Activated CD8-positive, alpha-beta memory T cell treated with anti-CD3 and anti-CD28 coated beads for 36 hours (primary cell): Measurements from ENCODE around the gene B4GALT1. TPM values are rescaled to one million over a fixed set of nuclear protein-coding genes. Genes with fewer than 3 reads are reported as not detected.

Source experiments
- CTCF ChIA-PET: fragments of 350-600 bp; sonication (Branson Sonifier 250); formaldehyde crosslinking; loops from one replicate; lab custom pipeline; 2021; ENCODE audit warnings: antibody characterized with exemption; lab: Charles Lee
- POLR2A ChIA-PET: fragments of 350-600 bp; sonication (Branson Sonifier 250); formaldehyde crosslinking; loops from one replicate; lab custom pipeline; 2021; ENCODE audit warnings: antibody characterized with exemption; lab: Charles Lee
- total RNA-seq, 2 experiments: library from RNA; stranded (reverse); gene quantifications; one replicate each; pipeline ENCODE4 v1.2.3, GENCODE V29; 2021

The B4GALT1 gene
- total RNA-seq, 2 experiments from 2014 or later = 38.3 to 38.6 TPM

GRCh38 chr9:33114746-33115145 is 52.4 kb downstream of the B4GALT1 start:
- ChIA-PET POLR2A (no interaction called here), CTCF (no interaction called here)

GRCh38 chr9:33113799-33114547 is 53.2 kb downstream of the B4GALT1 start:
- CTCF ChIA-PET = no interaction called here
- POLR2A ChIA-PET = no interaction called here

GRCh38 chr9:33112094-33112493 is 55.0 kb downstream of the B4GALT1 start:
- CTCF ChIA-PET = no interaction called here
- POLR2A ChIA-PET = no interaction called here

- CTCF ChIA-PET = no interaction called here
- POLR2A ChIA-PET = no interaction called here
Measured at GRCh38 chr9:33111631-33112030, 55.5 kb downstream of the B4GALT1 start.

- CTCF ChIA-PET = no interaction called here
- POLR2A ChIA-PET = no interaction called here
Measured at GRCh38 chr9:33110686-33111085, 56.5 kb downstream of the B4GALT1 start.

DNA sequence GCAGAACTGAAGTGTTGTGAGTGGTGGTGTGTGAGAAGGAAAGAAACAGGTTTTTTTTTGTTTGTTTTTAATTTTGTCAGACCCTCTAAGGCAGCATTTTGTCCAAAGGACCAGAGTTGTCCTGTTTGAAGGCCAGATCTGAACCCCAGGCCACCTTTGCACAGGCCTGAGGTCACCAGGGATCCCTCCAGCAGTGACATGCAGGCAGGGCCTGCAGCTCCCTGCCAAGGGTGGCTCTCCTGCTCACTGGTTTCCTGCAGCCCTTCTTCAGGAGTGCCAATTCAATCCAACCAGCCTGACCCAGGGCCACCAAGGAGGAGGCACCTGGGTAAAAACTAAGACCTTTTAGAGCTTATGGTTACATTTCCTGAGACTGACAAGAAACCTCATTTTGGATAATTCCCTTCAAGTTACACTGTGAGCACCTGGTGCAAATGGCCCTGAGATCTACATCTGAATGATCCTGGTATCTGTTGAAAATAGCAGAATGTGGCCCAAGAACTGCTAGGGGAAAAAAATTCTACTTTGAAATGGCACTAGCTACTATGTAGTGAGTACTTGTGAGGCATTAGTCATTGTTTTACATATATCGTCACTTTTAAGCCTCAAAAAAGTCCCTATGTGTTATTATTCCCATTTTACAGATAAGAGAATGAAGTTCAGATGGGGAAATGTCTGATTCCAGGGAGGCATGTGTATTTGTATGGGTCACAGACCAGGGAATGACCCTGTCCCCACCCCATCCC is 57.1 kb downstream of the B4GALT1 start:
- ChIA-PET POLR2A (no interaction called here), CTCF (no interaction called here)

- POLR2A ChIA-PET = no interaction called here
- CTCF ChIA-PET = interaction anchor here (0.6 kb wide), 1 partner anchor 87 kb away, joined by 3 read pairs; no protein-coding TSS in a partner anchor
Measured at GRCh38 chr9:33109097-33109496, 58.0 kb downstream of the B4GALT1 start.

DNA sequence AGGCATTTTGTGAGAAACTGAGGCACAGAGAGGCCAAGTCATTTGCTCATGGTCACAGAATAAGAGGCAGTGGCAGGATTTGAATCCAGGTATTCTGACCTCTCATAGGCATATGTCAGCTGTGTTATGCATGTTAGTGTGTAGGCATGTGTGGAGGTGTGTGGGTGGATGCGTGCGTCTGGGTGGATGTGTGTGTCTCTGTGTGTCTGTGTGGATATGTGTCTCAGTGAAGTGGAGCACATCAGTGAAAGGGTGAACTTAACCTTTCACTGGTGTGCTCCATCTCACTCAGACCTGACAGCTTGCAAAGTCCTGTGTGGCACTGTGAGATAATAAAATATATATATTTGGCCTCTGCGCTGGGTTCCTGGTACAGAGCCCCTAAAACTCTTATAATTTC is 58.7 kb downstream of the B4GALT1 start:
- POLR2A ChIA-PET = no interaction called here
- CTCF ChIA-PET = interaction anchor here (0.6 kb wide), 1 partner anchor 87 kb away, joined by 3 read pairs; no protein-coding TSS in a partner anchor

DNA sequence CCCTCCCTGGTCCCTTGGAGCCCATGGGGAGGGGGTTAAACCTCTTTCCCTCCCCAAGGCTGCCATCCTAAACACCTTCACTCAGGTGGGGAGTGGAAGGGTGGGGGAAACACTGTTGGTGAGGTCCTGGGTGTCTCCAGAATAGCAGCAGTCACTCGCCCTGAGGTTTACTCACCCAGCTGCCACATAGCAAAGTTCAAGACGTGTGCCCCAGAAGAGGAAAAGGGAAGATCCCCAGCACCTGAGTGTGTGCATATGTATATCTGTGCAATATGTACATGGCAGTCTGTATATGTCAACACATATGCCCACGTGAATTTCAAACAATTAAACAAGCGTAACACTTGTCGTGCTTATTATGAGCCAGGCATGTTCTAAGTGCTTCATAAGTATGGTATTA is 59.4 kb downstream of the B4GALT1 start:
- CTCF ChIA-PET = no interaction called here
- POLR2A ChIA-PET = no interaction called here

DNA sequence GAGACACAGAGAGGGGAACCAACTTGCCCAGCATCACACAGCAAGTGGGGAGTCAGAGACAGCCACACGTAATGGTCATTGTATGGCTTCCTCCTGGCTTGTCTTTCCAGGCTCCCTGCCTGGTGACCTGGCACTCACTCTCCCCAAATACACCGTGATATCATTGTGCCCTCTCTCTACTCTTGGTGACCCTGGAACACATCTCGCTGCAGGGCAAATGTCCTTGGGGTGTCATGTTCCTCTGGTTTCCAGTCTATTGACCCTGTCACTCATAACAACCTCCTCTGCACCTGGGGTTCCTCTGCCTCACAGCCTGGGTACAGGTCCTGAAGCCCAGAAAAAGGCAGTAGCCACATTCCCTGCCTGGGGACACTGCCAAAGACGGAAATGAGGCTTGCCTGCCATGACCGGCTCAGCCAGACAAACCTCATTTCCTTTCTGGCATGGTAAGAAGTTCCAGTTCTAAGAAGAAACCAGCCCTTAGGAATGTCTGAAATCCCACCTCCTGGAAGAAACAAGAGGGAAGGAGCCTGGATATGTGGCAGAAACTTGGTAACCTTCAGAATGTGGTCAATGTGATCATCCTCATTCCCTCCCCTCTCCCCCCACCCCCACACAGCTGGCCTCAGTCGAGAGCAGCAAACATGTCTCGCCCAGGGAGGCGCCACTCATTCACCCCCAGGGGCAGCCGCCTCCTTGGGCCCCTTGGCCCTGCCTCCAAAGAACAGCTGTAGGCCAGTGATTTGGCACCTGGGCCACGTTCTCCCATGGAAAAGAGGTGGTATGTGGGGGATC is 60.1 kb downstream of the B4GALT1 start:
- ChIA-PET POLR2A (no interaction called here), CTCF (interaction anchor here (0.6 kb wide), 1 partner anchor 85 kb away, joined by 3 read pairs; no protein-coding TSS in a partner anchor)

DNA sequence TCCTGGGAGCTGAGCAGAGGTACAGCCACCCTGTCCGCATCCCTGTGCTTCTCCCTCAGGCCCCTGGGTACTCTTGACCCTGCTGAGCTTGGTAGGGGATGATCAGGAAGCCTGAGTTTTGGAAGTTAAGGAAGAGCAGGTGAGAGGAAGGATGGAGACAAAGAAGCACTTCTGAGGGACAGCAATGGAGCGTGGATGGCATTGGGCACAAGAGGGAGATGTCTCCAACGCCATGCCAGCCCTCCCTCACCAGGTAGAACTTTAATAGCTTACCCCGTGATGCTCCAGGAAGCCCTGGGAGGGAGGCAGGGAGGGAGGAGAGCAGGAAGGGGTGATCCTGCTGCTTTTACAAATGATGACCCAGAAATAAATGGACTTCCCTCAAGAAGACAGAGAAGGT is 60.8 kb downstream of the B4GALT1 start:
- POLR2A ChIA-PET = no interaction called here
- CTCF ChIA-PET = interaction anchor here (0.6 to 1.1 kb wide), 2 partner anchors 53 to 86 kb away, joined by 3 to 4 read pairs; no protein-coding TSS in a partner anchor

- POLR2A ChIA-PET = no interaction called here
- CTCF ChIA-PET = interaction anchor here (1.1 kb wide), 1 partner anchor 53 kb away, joined by 4 read pairs; no protein-coding TSS in a partner anchor
Measured at GRCh38 chr9:33105959-33106358, 61.2 kb downstream of the B4GALT1 start.

GRCh38 chr9:33105504-33105903 is 61.6 kb downstream of the B4GALT1 start:
- CTCF ChIA-PET = interaction anchor here (1.1 kb wide), 1 partner anchor 53 kb away, joined by 4 read pairs; no protein-coding TSS in a partner anchor
- POLR2A ChIA-PET = no interaction called here

- ChIA-PET CTCF (no interaction called here), POLR2A (no interaction called here)
Measured at GRCh38 chr9:33104401-33104800, 62.7 kb downstream of the B4GALT1 start.

DNA sequence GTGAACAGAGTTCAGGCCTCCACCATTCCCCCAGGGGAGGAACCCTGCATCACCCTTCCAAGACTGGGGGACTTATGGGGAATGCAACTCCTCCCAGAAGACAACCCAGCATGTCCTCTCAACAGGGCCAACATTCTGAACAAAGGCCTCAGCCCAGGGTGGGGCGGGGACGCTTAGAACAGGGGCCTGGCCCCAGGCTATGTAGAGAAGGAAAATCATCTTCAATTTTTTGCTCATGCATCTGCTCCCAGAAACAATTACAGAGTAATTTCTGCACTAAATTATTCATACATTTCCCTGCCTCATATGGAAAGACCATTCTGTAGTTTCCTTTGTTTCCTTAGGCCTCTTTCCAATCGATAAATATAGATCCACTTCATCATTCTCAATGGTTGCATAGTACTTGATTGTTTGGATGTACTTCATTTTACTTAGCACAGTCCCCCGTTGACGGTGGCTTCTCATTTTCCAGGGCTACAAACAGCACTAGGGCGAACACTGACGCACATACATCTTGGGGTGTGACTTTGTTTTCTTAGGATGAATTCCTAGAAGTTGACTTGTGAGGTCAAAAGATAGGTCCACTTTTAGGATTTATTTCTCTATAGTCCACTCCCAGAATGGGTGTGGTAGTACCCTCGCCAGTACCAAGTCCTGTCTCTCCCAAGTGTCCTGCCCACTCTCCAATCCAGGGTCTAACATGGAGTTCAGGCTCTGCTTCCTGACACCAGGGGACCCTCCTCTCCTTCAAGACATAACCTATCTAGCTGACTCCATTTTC is 63.4 kb downstream of the B4GALT1 start:
- CTCF ChIA-PET = no interaction called here
- POLR2A ChIA-PET = no interaction called here

DNA sequence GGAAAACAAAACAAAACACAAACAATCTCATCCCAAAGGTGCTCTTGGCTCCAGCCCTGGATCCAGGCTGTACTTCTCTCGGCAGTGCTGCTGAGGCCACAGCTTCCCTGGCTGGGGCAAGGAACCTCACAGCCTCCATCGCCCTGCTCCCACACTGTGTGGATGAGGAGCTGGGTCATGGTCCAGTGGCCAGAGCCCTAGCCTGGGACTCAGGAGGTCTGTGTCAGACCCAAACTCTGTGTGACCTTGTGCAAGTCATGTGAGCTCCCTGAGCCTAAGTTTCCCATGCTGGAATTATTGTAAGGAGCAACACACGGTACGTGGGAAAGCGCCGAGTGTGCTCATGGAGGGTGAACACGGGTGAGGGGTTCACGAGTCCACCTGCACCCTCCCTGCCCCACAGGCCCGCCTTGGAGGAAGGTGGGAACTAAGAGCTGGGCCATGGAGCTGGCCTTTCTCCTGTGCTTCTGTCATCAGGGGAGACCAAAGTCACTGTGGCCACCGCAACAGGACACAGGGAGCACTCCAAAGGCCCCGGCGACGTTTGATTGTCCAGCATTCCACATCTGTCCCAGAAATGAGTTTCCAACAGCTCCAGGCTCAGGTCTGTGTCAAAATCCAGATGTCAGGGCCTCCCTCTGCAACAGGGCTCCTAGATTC is 64.5 kb downstream of the B4GALT1 start:
- ChIA-PET POLR2A (no interaction called here), CTCF (no interaction called here)

DNA sequence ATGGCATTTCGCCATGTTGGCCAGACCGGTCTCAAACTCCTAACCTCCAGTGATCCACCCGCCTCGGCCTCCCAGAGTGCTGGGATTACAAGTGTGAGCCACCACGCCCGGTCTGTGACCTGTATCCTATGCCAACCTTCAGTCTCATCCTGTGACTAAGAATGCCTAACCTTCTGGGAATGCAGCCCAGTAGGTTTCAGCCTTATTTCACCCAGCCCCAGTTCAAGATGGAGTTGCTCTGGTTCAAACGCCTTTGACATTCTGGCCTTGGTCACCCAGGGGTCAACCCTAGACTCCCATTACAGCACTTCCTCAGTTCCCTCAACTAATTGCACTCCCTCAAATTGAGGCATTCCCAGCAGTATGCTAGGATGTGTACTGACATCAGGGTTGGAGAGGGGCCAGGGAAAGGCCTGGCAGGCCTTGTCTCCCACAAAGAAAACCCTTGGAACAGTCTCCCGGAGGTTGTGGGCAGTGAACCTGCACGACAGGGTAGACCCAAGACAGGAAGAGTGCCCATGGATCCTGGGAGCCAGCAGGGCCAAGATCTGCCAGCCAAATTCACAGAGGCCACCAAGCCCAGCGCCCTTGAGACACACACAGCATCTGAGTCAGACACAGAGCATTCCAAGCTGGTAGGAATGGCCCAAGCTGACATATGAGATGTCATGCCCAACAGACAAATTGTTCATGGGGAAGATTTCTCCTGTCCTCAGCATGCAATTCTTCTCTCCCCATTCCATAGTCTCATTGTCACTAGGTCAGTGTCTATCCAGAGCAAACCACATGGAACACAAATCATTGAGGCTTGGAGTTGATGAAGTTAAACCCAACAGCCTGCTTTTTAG is 65.8 kb downstream of the B4GALT1 start:
- ChIA-PET POLR2A (no interaction called here), CTCF (no interaction called here)

GRCh38 chr9:33099754-33100153 is 67.4 kb downstream of the B4GALT1 start:
- ChIA-PET POLR2A (no interaction called here), CTCF (no interaction called here)
